ENCODE results near the gene UAP1L1.

DNA sequence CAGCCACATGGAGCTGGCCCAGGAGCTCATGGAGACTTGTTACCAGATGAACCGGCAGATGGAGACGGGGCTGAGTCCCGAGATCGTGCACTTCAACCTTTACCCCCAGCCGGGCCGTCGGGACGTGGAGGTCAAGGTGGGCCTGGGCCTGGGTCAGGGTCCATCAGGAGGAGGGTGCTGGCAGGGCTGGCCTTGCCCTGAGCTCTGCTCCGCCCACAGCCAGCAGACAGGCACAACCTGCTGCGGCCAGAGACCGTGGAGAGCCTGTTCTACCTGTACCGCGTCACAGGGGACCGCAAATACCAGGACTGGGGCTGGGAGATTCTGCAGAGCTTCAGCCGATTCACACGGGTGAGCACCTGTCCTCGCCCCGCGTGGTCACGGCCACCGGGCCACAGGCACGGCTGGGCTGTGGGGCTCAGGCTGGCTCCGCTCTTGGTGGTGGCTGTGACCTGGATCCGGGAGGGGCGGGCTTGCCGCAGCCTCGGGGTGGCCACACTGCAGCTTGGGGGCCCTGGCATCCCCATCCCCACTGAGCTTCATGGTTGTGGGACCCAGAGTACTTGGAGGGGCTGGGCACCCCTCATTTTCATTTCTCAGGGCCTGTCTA lies 30.1 kb downstream of the UAP1L1 start:
- TF ChIP-seq EZH2 (IDR thresholded peaks at IDR 0.05; ENCODE audit: borderline replicate concordance, insufficient read depth, low read length, poor library complexity, severe bottlenecking): no peak
- no peak for TF ChIP-seq POLR2AphosphoS5 (IDR thresholded peaks at IDR 0.05)
- TF ChIP-seq RAD21 (conservative IDR thresholded peaks at IDR 0.05): no peak
- TF ChIP-seq EP300 (conservative IDR thresholded peaks at IDR 0.05; ENCODE audit: poor library complexity, severe bottlenecking): no peak
- TF ChIP-seq, protein P1, sequence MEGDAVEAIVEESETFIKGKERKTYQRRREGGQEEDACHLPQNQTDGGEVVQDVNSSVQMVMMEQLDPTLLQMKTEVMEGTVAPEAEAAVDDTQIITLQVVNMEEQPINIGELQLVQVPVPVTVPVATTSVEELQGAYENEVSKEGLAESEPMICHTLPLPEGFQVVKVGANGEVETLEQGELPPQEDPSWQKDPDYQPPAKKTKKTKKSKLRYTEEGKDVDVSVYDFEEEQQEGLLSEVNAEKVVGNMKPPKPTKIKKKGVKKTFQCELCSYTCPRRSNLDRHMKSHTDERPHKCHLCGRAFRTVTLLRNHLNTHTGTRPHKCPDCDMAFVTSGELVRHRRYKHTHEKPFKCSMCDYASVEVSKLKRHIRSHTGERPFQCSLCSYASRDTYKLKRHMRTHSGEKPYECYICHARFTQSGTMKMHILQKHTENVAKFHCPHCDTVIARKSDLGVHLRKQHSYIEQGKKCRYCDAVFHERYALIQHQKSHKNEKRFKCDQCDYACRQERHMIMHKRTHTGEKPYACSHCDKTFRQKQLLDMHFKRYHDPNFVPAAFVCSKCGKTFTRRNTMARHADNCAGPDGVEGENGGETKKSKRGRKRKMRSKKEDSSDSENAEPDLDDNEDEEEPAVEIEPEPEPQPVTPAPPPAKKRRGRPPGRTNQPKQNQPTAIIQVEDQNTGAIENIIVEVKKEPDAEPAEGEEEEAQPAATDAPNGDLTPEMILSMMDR (IDR thresholded peaks at IDR 0.05; ENCODE audit: poor library complexity, severe bottlenecking): no peak
- TF ChIP-seq, protein P2, sequence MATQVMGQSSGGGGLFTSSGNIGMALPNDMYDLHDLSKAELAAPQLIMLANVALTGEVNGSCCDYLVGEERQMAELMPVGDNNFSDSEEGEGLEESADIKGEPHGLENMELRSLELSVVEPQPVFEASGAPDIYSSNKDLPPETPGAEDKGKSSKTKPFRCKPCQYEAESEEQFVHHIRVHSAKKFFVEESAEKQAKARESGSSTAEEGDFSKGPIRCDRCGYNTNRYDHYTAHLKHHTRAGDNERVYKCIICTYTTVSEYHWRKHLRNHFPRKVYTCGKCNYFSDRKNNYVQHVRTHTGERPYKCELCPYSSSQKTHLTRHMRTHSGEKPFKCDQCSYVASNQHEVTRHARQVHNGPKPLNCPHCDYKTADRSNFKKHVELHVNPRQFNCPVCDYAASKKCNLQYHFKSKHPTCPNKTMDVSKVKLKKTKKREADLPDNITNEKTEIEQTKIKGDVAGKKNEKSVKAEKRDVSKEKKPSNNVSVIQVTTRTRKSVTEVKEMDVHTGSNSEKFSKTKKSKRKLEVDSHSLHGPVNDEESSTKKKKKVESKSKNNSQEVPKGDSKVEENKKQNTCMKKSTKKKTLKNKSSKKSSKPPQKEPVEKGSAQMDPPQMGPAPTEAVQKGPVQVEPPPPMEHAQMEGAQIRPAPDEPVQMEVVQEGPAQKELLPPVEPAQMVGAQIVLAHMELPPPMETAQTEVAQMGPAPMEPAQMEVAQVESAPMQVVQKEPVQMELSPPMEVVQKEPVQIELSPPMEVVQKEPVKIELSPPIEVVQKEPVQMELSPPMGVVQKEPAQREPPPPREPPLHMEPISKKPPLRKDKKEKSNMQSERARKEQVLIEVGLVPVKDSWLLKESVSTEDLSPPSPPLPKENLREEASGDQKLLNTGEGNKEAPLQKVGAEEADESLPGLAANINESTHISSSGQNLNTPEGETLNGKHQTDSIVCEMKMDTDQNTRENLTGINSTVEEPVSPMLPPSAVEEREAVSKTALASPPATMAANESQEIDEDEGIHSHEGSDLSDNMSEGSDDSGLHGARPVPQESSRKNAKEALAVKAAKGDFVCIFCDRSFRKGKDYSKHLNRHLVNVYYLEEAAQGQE (IDR thresholded peaks at IDR 0.05; ENCODE audit: borderline replicate concordance): no peak

All from neural cell (in vitro differentiated cells).